Urothelium cell line (cell line): ENCODE data around the gene LZTS2.
"Not testable (repeated sequence)": the region's sequence is repeated elsewhere in the genome, so short reads cannot be mapped to it uniquely, and the experiment has no call there.

Source experiments
- DNase-seq: peaks from one replicate; pipeline ENCODE4 v3.0.0; 2011; ENCODE audit warnings: low spot score, mixed read lengths
- FAIRE-seq: peaks from 2 replicates; lab custom pipeline; 2011; peaks lifted over from hg19 to GRCh38; lab: Jason Lieb, UNC

Gene LZTS2

GRCh38 chr10:100999742-101000126, at the start of gene LZTS2:
Gene LZTS2, plus strand, starts transcription at chr10:100999808. Its CDS starts 2,731 bp downstream, at chr10:101002539.
- DNase-seq = no peak
- FAIRE-seq = no peak

- FAIRE-seq = no peak
- no peak for DNase-seq
These were observed 39.4 kb upstream of the LZTS2 start for GRCh38 chr10:100960251-100960650.

DNA sequence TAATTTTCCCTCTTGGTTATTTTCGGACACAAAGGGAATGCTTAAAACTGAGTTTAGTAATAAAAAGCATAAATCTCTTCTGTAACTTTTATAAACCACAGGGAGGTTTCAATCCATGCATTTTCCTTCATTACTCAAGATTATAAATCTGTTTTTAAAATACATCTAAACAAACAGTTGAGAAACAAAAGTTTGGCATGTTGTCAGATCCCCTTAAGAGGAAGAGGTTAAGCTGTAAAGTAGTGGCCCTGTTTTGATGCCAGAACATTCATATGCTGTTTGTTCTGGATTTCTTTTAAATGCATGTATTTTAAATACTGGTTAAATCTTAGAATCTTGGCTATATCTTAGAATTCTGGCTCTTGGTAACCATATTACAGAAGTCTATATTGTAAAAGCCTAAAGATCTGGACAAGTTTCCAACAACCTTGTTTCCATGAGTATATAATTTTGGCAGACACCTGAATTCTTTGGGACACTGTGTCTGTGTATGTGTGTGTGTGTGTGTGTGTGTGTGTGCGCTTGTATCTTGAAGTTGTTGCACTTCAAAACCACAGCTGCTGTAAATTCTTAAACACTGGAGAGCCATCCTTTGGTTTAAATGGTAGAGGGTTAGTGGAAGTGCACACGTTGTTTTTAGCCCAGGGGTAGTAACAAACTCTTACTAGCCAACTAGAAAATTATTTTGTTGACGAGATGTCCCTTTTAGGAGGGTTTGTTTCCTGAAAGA, 37.1 kb upstream of the LZTS2 start:
- no peak for FAIRE-seq
- no peak for DNase-seq

GRCh38 chr10:100963826-100964225, 35.8 kb upstream of the LZTS2 start:
- DNase-seq (no peak), FAIRE-seq (no peak)

DNA sequence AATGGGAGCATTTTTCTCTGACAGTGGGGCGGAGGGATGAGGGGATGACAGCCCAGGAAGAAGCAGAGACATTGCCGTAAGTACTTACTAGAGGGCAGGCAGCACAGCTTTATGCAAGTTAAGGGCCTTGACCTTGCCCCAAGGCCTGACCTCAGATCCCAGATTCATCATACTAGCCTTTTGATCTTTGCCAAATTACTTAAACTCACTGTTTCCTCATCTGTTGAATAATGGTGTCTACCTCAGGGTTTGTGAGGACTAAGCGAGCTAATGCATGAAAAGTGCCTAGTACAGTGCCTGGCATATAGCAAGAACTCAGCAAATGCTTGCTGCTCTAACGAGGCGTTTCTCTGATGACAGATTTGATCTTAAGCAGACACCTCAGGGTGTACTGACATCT, 33.8 kb upstream of the LZTS2 start:
- FAIRE-seq = no peak
- no peak for DNase-seq

- DNase-seq = no peak
- no peak for FAIRE-seq
These were observed 32.7 kb upstream of the LZTS2 start for GRCh38 chr10:100966887-100967286.

- no peak for DNase-seq
- FAIRE-seq = no peak
These were observed 32.3 kb upstream of the LZTS2 start for GRCh38 chr10:100967332-100967731.

GRCh38 chr10:100968062-100968736, 31.4 kb upstream of the LZTS2 start:
- DNase-seq = no peak
- FAIRE-seq = no peak

GRCh38 chr10:100968863-100969186, 30.8 kb upstream of the LZTS2 start:
- FAIRE-seq (no peak), DNase-seq (no peak)

DNA sequence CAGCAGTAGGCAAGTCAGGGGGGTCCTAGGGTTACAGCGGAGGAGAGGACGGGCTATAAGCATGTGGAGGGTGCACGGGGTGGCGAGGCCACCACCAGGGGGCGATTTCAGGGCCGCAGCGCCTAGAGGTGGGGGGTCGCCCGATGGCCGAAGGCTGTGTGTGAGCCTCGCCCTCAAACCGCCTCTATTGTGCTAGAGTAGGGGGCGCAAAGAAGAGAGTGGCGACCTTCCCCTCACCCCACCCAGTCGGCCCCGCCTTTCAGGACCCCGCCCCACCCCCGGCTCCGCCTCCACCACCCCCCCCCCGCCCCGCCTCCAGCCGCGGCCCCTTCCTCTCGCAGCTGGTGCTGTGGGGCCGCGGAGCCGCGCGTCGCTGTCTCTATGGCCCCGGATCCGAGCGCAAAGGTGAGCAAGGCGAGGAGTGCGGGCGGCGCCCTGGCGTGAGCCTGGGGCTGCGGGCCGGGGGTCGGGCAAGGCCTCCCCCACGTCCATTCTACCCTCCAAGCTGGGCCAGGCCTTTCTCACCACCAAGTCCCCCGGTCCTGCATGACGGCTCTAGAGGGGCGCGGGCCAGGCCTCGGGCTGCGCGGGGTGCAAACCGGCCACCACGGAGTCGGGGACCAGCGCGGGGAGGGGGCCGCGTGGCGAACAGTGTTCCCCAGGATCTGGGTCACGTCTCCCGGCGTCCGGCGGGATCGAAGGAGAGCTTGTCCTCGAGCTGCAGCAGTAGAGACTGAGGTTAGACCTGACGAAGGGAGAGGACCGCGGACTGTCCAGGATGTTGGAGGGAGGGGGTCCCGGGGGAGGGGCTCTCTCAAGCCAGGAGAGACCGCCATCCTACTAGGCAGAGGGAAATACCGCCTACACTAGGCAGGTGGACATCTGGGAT, 30.2 kb upstream of the LZTS2 start, which contains the start of gene SEMA4G:
Gene SEMA4G (plus strand): TSS at position 318 of the 889 bp plus-strand sequence. CDS start 3,409 bp downstream, outside the sequence.
- peak; percentile 76 for DNase-seq
- FAIRE-seq = no peak

GRCh38 chr10:100970076-100970913, 29.3 kb upstream of the LZTS2 start:
- FAIRE-seq = no peak
- peak; percentile 64 for DNase-seq

GRCh38 chr10:100970914-100971811, 28.4 kb upstream of the LZTS2 start:
- peak; percentile 83 for FAIRE-seq

GRCh38 chr10:100972115-100972903, 27.3 kb upstream of the LZTS2 start:
- FAIRE-seq = no peak
- no peak for DNase-seq

More at GRCh38 chr10:100970914-100971811, 28.4 kb upstream of the LZTS2 start:
- DNase-seq = no peak

- FAIRE-seq = no peak
- DNase-seq = no peak
These were observed 26.6 kb upstream of the LZTS2 start for GRCh38 chr10:100972904-100973535.

GRCh38 chr10:100975397-100975796, 24.2 kb upstream of the LZTS2 start:
- FAIRE-seq = not testable (repeated sequence)

DNA sequence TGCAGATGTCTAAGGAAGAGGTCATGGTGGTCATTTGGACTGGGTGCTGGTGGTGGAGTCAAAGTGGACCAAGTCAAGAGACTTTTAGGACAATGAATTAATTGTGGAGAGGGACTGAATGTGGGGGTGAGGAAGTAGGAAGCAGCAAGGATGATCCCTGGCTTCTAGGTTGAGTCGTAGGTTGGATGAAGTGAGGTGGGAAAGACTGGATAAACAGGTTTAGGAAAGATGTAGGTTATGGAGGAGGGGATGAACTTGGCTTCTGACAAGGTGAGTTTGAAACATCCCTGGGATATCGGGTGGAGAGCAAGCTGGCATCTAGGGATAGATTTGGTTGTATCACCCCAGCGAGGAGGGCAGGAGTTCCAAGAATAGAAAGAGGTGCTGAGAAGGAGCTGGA, 22.7 kb upstream of the LZTS2 start:
- DNase-seq (no peak), FAIRE-seq (no peak)

More at GRCh38 chr10:100975397-100975796, 24.2 kb upstream of the LZTS2 start:
- not testable (repeated sequence) for DNase-seq

GRCh38 chr10:100977436-100977835, 22.2 kb upstream of the LZTS2 start:
- FAIRE-seq (no peak), DNase-seq (no peak)
